GM21390 (cell line): Measurements from ENCODE around the gene CTNNA2.
"Not testable (repeated sequence)": the region's sequence is repeated elsewhere in the genome, so short reads cannot be mapped to it uniquely, and the experiment has no call there.

Experiments
- ATAC-seq: cut with Tn5 transposase; IDR thresholded peaks from one replicate; pipeline ENCODE4 v1.9.1; 2021; ENCODE audit not compliant: unreplicated experiment

CTNNA2 gene

DNA sequence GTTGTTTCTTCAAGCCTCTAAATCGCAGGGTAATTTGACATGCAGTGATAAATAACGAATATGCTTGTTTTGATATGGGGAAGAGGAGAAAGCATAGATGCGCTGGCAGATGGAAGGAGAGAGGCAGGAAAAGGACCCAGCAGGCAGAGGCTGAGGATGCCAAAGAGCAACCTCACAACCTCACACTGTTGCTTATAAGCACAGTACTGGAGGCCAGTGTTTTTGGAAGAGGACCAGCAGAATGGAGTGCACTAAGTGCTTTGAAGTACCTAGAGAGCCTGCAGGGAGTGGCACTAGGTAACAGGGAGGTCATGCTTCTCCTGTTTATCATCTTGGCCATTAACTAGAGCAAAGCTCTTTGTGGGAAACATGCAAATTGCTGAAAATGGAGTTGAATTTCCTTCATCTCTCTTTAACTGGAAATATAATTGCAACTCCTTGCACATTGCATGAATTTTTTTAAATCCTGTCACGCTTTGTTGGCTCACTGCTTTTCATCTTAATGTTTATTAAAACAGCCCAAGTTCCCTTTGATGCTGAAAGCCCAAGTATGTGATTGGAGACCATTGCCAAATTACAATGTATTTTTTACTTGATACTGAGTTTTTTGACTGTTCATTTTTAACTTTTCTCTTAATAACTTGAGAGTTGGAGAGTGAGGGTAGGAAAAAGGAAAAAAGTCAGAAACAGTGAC lies 555.3 kb downstream of the CTNNA2 start:
- no peak for ATAC-seq

DNA sequence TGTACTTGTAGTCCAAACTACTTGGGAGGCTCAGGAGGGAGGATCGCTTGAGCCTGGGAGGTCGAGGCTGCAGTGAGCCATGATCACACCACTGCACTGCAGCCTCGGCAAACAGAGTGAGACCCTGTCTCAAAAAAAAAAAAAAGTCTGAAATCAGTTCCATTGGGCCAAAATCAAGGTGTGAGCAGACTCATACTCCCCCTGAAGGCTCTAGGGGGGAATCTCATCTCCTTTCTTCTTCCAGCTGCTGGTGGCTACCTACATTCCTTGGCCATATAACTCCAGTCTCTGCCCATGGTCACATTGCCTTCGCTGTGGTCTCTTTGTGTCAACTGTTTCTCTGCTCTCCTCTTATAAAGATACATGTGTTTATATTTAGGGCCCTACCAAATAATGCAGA lies 557.7 kb downstream of the CTNNA2 start:
- no peak for ATAC-seq

DNA sequence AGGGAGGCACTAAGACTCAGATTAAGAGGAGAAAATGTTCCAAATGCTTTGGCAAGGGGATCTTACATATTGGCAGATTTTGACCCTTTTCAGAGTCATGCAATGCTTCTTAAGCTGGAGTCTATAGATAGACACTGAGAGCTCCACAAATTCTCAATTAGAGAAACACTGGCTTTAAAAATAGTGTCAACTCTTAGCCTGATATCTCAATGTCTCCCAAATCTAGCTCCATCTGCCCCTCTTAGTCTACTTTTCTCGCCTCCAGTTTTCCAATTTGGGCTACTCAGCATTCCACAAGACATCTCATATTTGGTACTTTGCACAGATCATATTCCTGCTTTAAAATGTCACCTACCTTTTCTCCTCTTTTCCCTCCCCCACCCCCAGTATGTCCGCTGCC lies 559.1 kb downstream of the CTNNA2 start:
- ATAC-seq = no peak

DNA sequence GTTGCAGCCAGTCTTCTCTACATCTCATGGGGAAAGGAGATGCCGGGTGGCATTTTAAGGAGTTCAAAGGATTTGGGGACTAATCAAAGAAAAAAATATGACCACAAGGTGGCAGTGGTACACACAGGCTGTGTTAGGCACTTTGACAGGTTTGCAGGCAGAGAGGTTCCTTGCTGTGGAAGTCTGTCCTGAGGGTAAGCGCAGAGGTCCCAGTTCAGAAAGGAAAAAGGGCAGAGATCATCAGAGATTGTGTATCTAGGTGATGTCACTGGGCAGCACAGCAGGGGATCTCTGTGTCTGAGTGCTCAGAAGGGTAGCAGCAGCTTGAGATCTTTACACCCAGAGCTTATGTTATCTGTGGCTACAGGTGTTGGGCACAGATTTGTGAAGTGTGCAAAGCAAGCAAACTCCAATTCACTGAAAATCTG lies 560.3 kb downstream of the CTNNA2 start:
- ATAC-seq = peak; percentile 64

DNA sequence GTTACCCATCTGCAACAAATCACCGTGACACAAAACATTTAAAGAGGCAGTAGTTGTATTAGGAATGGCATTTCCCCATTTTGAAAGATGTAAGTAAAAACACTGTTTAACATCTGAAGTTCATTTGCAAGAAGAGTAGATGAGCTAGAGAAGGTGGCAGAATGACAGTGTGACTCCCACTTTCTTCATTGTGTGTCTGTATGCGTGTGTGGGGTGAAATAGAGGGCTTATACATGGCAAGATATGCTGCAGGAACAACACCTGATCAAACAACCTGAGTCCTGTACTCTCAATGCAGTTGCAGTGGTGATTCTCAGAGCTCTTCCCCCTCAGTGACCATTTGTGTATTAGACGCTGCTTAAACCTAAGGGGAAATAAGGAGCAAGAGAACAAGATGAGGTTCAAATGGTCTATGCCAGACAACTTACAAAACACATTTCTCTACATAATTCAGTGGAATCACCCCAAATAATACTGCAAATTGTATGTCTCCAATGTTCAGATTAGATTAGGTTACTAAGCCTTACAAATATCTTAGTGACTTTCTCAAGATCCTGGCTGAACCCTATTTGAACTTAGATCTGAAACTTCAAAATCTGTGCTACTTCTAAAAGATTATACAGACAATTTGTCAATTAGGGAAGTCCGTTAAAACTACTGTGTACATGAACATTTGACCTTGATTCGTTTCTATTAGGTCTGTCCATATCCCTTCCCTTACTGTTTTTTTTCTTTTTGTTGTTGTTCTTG lies 561.6 kb downstream of the CTNNA2 start:
- ATAC-seq = no peak

DNA sequence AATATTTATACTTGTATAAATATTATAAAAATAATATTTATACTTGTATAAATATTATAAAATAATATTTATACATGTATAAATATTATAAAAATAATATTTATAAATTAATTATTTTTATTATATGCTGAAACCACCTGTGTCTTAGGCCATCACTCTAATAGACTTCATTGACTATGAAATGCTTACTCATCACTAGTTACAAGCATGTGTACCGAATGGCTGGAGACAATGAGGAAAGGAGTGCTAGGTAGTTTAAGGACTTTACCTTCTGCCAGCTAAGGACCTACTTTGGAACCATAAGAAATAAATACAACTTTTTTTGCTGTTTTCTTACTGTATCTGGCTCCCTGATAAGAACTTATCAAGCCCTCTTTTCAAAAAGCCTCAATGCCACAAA lies 562.9 kb downstream of the CTNNA2 start:
- ATAC-seq = no peak

DNA sequence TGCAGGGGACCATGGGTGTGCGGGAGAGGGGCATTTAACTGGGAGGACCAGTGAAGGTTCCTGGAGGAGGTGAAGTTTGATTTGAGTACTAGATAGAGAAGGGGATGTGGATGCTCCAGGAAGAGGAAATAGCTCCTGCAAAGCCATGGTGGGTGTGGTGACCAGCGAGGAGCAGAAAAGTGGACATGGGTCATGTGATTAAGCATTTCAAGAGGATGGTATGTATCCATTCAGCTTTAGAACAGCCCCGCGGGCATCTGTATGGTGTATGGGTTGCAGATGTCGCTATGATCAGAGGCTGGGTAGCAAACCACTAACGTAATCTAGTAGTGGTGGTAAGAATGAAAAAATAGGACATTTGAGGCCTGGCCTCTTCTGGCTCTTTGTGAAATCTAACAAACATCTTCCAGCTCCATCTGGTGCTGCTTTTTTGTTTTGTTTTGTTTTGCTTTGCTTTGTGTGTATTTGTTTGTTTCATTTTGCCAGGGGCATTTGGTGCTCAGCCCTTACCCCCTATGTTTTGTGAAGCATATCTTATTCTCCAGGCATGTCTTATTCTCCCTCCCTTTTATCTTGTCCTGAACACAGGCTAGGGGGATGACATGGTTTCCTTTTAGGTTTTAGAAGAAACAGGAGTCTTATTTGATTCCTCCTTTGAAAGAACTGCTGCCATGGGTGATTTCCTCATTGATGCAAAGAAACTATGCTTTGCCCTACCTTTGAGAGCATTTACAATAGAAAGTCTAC lies 565.6 kb downstream of the CTNNA2 start:
- no peak for ATAC-seq

DNA sequence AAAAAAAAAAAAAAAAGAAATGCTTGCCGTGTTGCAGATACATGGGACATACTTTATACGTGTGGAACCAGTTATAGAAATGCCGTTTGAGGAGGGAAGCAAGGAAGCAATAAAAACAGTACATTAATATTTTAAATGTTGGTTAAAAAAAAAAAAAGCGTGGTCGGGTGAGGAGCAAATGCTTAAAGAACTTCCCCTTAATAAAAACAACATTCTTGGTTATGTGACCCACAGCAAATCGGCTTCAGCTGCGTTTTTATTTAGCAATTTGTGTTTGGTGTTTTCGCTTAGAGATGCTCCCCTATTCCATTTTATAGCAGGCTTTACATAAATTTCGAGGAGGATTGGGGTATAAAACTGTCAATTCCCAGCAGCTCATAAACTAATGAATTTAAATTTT lies 568.1 kb downstream of the CTNNA2 start:
- no peak for ATAC-seq

DNA sequence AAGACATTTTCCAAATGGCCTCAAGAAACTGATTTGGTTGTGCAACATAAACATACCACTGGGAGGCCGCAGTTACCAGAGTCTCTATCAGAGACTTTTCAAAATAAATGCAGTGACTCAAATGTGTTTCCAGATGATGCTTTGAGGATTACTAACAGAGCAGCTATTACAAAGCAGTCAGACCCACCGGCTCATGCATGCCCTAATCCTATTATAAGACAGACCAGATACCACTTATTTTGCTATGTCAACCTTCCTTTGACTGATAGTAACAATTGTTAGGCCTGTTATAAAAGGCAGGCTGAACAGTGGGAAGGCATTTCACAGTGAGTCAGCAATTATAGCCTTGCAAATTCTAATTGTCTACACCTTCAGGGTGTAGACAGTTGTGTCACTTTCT lies 574.0 kb downstream of the CTNNA2 start:
- ATAC-seq = no peak

DNA sequence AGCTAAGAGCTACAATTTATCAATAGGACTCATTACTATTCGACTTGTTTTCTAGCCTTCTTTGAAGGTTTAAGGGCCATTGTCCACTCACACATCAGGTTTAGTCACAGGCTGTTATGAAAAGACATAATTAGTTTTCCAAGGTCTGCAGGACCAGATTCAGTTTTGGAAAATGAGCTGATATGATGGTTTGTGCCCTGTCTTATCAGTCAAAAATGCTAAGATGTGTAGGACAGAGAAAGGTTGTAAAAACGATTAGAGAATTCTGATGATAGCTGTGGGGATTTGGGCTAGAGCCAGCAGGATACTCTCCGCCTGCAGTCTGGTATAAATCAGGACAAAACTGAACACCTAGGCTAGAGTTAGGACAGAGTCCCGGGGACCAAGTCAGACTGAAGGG lies 578.4 kb downstream of the CTNNA2 start:
- no peak for ATAC-seq

DNA sequence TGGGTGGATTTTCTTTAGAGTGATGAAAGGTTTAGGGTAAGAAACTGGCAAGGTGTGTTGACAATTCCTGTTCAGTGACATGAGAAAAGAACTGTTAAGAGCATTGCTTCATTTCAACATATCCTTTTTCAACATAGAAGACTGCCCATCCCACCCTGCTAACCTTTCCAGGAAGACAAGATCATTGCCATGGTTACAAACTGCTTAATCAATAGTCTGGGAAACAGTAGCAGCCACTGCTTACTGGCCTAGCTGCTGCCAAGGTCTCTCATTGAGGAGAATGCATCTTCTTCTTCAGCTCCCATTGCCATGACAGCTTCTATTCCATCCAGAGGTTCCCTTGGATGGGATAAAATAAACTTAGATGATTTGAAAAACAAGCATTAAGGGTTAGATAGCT lies 579.6 kb downstream of the CTNNA2 start:
- no peak for ATAC-seq

DNA sequence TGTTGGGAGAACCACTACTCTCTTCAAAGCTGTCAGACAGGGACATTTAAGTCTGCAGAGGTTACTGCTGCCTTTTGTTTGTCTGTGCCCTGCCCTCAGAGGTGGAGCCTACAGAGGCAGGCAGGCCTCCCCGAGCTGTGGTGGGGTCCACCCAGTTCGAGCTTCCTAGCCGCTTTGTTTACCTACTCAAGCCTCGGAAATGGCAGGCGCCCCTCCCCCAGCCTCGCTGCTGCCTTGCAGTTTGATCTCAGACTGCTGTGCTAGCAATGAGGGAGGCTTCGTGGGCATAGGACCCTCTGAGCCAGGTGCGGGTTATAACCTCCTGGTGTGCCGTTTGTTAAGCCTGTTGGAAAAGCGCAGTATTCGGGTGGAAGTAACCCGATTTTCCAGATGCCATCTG lies 585.7 kb downstream of the CTNNA2 start:
- ATAC-seq = not testable (repeated sequence)

DNA sequence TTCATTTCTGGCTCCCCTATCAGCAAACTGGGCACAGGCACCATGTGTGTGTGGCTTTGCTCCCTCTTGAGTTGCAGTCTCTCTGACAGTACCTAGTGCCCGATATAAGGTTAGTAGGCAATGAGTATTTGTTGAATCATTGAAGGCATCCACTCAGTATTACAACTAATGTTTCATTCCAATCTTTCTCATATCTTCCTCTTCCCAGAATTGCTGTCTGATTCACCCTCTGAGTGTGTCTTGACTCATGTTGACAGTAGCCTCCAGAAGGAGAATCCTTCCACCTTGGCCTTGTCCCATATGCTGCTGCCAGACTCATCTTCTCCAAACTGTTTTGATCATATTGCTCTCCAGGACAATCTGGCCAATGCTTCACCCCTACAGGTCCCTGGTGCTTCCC lies 589.2 kb downstream of the CTNNA2 start:
- ATAC-seq = no peak

DNA sequence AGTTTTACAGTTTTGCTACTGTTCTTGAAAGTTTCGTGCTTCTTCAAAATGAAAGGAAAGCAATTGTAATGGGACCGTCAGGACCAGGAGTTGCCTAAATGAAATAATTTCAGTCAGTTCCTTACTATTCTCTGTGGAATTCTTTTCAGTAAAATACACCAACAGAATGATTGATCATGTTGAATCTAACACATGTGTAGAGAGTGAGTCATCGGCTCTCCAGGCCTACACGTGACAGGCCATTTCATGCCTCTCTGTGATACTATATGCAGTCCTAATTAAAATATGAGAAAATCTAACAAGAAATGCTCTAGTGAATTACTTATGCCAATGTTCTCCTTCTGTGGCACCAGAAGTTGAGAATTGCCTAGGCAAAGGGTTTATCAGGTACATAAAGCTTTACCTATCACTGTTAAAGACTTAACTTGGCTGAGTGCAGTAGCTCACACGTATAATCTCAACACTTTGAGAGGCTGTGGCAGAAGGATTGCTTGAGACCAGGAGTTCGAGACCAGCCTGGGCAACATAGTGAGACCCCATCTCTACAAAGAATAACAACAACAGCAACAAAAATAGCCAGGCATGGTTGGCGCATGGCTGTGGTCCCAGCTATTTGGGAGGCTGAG lies 592.3 kb downstream of the CTNNA2 start:
- no peak for ATAC-seq

DNA sequence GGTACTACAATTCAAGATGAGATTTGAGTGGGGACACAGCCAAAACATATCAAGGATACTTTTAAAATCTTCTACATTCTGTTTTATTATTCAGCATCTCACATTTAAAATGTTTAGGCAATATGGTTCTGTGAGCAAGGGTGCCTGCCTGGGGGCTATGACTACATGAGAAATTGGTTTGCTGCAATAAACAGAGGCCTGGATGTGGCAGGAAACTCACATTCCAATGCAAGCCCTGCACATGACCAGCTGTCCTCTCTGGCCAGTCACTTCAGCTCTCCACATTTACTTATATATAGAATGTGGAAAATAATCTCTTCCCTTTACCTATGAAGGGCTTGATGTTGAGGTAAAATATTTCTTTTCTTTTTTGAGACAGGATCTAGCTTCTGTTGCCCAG lies 598.3 kb downstream of the CTNNA2 start:
- no peak for ATAC-seq

DNA sequence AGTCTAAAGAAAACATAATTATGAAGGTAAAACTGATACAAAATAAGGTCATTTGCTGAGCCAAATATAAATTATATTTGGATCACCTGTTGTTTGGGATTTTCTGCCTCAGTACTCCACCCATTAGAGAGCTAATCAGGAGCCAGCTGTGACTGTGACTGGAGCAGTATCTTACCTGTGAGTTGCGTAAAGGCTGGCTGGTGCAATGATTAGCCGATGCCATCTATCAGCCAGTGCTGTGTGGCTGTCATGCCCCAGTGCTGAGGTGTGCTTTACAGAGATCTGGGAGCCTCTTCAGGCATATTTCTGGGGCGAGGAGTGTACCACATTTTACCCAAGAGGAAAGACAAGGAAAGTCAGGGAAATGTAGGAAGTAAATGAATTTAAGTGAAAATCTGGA lies 599.9 kb downstream of the CTNNA2 start:
- ATAC-seq = no peak

DNA sequence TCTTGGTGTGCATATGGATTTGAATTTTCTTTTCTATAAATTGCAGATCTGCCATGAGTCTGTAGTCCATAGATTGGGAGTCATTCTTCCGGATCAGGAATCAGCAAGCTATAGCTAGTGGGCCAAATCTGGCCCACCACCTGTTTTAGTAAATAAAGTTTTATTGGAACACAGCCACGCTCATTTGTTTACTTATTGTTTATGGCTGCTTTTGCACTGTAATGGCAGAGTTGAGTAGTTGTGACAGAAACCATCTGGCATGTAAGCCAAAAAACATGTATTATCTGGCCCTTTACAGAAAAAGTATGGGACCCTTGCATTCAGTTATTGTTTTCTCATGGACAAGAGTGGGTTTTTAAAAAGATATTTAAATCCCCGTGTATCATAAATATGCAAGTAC lies 600.5 kb downstream of the CTNNA2 start:
- no peak for ATAC-seq

DNA sequence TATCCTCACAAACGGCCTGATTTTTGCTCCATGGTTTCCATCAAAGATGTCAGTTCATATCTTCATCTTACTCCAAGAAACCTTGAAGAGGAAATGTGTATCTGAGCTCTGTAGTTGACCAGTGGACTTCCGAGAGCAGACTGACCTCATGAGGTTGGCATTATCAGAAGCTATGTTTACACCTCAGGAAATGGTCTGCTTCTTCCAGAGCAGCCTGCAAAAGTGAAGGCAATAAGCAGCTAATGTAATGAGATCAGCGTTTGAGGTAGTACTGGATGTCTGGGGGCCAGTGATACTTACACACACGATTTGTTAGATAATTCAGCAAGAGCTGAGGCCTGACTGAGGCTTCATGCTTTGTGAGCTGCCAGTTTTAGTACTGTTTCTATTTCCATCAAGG lies 602.0 kb downstream of the CTNNA2 start:
- ATAC-seq = no peak

DNA sequence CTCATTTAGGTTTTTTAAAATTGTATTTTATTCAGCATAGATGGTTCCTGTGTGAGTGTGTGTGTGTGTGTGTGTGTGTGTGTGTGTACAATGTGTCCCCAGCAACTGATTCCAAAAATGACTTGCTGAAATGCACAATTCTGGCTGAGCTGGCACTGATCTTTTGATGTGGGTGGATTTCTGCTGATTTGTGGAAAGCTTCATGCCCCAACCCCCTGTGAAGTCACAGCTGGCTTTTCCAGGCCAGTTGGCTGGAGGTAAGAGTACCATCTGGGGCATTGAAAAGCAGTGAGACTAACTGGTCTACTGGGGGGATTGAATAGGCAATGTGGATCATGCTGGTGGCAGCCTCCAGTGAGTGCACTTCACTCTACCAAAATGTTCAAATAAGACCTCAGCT lies 604.5 kb downstream of the CTNNA2 start:
- no peak for ATAC-seq

DNA sequence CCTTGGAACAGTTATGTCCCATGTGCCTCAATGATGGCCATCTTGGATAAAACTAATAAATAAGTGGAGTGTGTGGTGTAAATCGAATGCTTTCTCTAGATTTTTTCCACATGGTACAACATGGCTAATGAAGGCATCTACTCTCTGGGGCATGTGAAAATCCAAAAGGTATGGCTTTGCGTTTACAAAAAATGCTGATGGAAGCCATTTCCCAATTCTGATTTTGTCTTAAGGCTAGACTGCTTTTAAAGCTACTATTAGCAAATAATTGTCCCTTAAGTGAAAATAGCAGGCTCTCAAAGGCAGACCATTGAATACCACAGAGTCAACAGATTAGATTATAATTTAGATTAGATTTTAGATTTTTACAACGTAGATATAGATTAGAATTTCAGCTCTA lies 608.0 kb downstream of the CTNNA2 start:
- ATAC-seq = no peak

DNA sequence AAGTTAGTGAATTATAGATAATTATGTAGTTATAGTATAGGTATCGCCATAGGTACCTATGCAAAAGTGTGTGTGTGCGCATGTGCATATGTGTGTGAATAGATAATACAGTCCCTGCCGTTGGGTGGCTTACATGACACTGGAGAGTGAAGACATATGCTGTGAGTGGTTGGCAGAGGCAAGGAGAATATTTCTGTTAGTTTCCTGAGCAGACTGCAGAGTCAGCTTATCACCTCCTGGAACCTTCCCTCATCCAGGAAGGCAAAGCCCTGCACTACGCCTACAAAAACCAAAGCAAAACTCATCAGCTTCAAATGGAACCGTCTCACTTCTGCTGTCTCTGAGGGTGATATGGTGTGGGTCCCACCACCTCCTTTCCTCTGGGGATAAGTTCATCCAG lies 609.8 kb downstream of the CTNNA2 start:
- ATAC-seq = no peak
